ENCODE data around the gene GHRH.

The GHRH gene

GRCh38 chr20:37209193-37209592 is 52.4 kb downstream of the GHRH start:
- in situ Hi-C loops (cut with MboI; ENCODE audit: low pct_unique_long_range_greater_than_20kb, low sequenced_read_pairs, unreplicated experiment) = no loop called here
- DNase-seq (ENCODE audit: low spot score) = no peak
- TF ChIP-seq CTCF (IDR thresholded peaks at IDR 0.05; ENCODE audit: extremely low read depth, insufficient read depth, missing control alignments) = no peak

GRCh38 chr20:37207171-37207570 is 54.4 kb downstream of the GHRH start:
- in situ Hi-C loops (cut with MboI; ENCODE audit: low pct_unique_long_range_greater_than_20kb, low sequenced_read_pairs, unreplicated experiment) = no loop called here
- DNase-seq (ENCODE audit: low spot score) = no peak
- no peak for TF ChIP-seq CTCF (IDR thresholded peaks at IDR 0.05; ENCODE audit: extremely low read depth, insufficient read depth, missing control alignments)

GRCh38 chr20:37205794-37206193 is 55.8 kb downstream of the GHRH start:
- DNase-seq (ENCODE audit: low spot score) = no peak
- no peak for TF ChIP-seq CTCF (IDR thresholded peaks at IDR 0.05; ENCODE audit: extremely low read depth, insufficient read depth, missing control alignments)
- in situ Hi-C loops (cut with MboI; ENCODE audit: low pct_unique_long_range_greater_than_20kb, low sequenced_read_pairs, unreplicated experiment) = no loop called here

- no peak for TF ChIP-seq CTCF (IDR thresholded peaks at IDR 0.05; ENCODE audit: extremely low read depth, insufficient read depth, missing control alignments)
- in situ Hi-C loops (cut with MboI; ENCODE audit: low pct_unique_long_range_greater_than_20kb, low sequenced_read_pairs, unreplicated experiment) = no loop called here
- no peak for DNase-seq (ENCODE audit: low spot score)
Measured at GRCh38 chr20:37205130-37205529, 56.5 kb downstream of the GHRH start.

- no peak for TF ChIP-seq CTCF (IDR thresholded peaks at IDR 0.05; ENCODE audit: extremely low read depth, insufficient read depth, missing control alignments)
- DNase-seq (ENCODE audit: low spot score) = no peak
- in situ Hi-C loops (cut with MboI; ENCODE audit: low pct_unique_long_range_greater_than_20kb, low sequenced_read_pairs, unreplicated experiment) = no loop called here
Measured at GRCh38 chr20:37204056-37204455, 57.6 kb downstream of the GHRH start.

GRCh38 chr20:37202267-37202943 is 59.2 kb downstream of the GHRH start:
- peak; percentile 67 for TF ChIP-seq CTCF (IDR thresholded peaks at IDR 0.05; ENCODE audit: extremely low read depth, insufficient read depth, missing control alignments)
- in situ Hi-C loops (cut with MboI; ENCODE audit: low pct_unique_long_range_greater_than_20kb, low sequenced_read_pairs, unreplicated experiment) = no loop called here
- DNase-seq (ENCODE audit: low spot score) = no peak

- DNase-seq (ENCODE audit: low spot score) = no peak
- TF ChIP-seq CTCF (IDR thresholded peaks at IDR 0.05; ENCODE audit: extremely low read depth, insufficient read depth, missing control alignments) = no peak
- in situ Hi-C loops (cut with MboI; ENCODE audit: low pct_unique_long_range_greater_than_20kb, low sequenced_read_pairs, unreplicated experiment) = no loop called here
Measured at GRCh38 chr20:37201827-37202162, 59.8 kb downstream of the GHRH start.
